BJ (cell line): ENCODE measurements around the gene AK2. TPM values are rescaled to one million over a fixed set of nuclear protein-coding genes. Genes with fewer than 3 reads are reported as not detected.

Source experiments
- CTCF ChIA-PET: fragments of 350-600 bp; formaldehyde crosslinking; extraction: SDS; loops from one replicate; lab custom pipeline; 2021; ENCODE audit warnings: antibody characterized with exemption, inconsistent platforms; lab: Yijun Ruan, JAX
- POLR2A ChIA-PET: fragments of 300-600 bp; sonication (Branson Sonifier 250); formaldehyde crosslinking; extraction: SDS; loops from one replicate; lab custom pipeline; 2021; ENCODE audit warnings: antibody characterized with exemption; lab: Charles Lee
- DNase-seq: peaks from one replicate; pipeline ENCODE4 v3.0.0-alpha.2; 2011; ENCODE audit warnings: low read depth
- H3K27me3 ChIP-seq: 2 replicates; pipeline ENCODE4 v1.6.0; 2011; ENCODE audit warnings: low read length; ENCODE audit not compliant: control insufficient read depth, insufficient read depth
- H3K36me3 ChIP-seq: 2 replicates; pipeline ENCODE4 v1.5.1; 2011; ENCODE audit warnings: low read length; ENCODE audit not compliant: control insufficient read depth, insufficient read depth
- H3K4me3 ChIP-seq: 2 replicates; pipeline ENCODE4 v1.5.1; 2011; ENCODE audit warnings: low read depth, mild to moderate bottlenecking, control low read depth, low read length
- CTCF ChIP-seq: IDR thresholded peaks from 2 replicates; pipeline ENCODE4 v1.5.1; 2011; ENCODE audit warnings: low read depth, mild to moderate bottlenecking, control low read depth, inconsistent platforms, low read length, moderate library complexity; ENCODE audit not compliant: insufficient read depth
- polyA plus RNA-seq: library from polyadenylated mRNA; depleted of rRNA; stranded (reverse); fragments of >200 nt; gene quantifications from 2 replicates; pipeline ENCODE4 v1.2.3, GENCODE V29; 2011

AK2 gene
- polyA plus RNA-seq, 1 experiment = 131 TPM

- no peak overlapping the region for H3K4me3 ChIP-seq
- ChIA-PET POLR2A (no interaction called here), CTCF (interaction anchor here (1.1 to 2.1 kb wide), 2 partner anchors 35 to 123 kb away, joined by 3 to 6 read pairs; no protein-coding TSS in a partner anchor)
- no peak for TF ChIP-seq CTCF
- peaks cover 9% of the 10 kb centered on the region for H3K27me3 ChIP-seq
- no peak for DNase-seq
- H3K36me3 ChIP-seq = no peaks in the 10 kb centered on the region
Measured at GRCh38 chr1:32971576-32971975, 65.1 kb downstream of the AK2 start.

GRCh38 chr1:32971156-32971555 lies 65.5 kb downstream of the AK2 start:
- ChIA-PET POLR2A (no interaction called here), CTCF (interaction anchor here (1.1 to 2.1 kb wide), 2 partner anchors 36 to 124 kb away, joined by 3 to 6 read pairs; no protein-coding TSS in a partner anchor)
- H3K27me3 ChIP-seq = peaks cover 9% of the 10 kb centered on the region
- no peaks in the 10 kb centered on the region for H3K36me3 ChIP-seq
- no peak for TF ChIP-seq CTCF
- no peak for DNase-seq
- no peak overlapping the region for H3K4me3 ChIP-seq

GRCh38 chr1:32969566-32969965 lies 67.1 kb downstream of the AK2 start:
- peaks cover 9% of the 10 kb centered on the region for H3K27me3 ChIP-seq
- no peak for TF ChIP-seq CTCF
- CTCF ChIA-PET = interaction anchor here (0.6 to 2.2 kb wide), 3 partner anchors 29 to 73 kb away, joined by 3 to 6 read pairs (median 3); no protein-coding TSS in a partner anchor
- POLR2A ChIA-PET = no interaction called here
- DNase-seq = no peak
- no peak overlapping the region for H3K4me3 ChIP-seq
- H3K36me3 ChIP-seq = no peaks in the 10 kb centered on the region

- ChIA-PET CTCF (interaction anchor here (0.7 to 1.0 kb wide), 2 partner anchors 39 to 118 kb away, joined by 3 read pairs; no protein-coding TSS in a partner anchor), POLR2A (no interaction called here)
- Histone ChIP-seq H3K4me3 (no peak overlapping the region), H3K36me3 (no peaks in the 10 kb centered on the region), H3K27me3 (peaks cover 9% of the 10 kb centered on the region)
- DNase-seq = no peak
- no peak for TF ChIP-seq CTCF
Measured at GRCh38 chr1:32967888-32968568, 68.7 kb downstream of the AK2 start.

GRCh38 chr1:32966900-32967299 lies 69.8 kb downstream of the AK2 start:
- DNase-seq = no peak
- H3K27me3 ChIP-seq = peaks cover 5% of the 10 kb centered on the region; the same call in 1 of the 2 replicates
- H3K36me3 ChIP-seq = no peaks in the 10 kb centered on the region
- ChIA-PET CTCF (interaction anchor here (0.7 kb wide), 1 partner anchor 119 kb away, joined by 3 read pairs; no protein-coding TSS in a partner anchor), POLR2A (no interaction called here)
- TF ChIP-seq CTCF = no peak
- H3K4me3 ChIP-seq = no peak overlapping the region
